Measurements from ENCODE around the gene ADGRA3.

ADGRA3 gene

GRCh38 chr4:22512306-22512705, 3.6 kb downstream of the ADGRA3 start:
- no peak for DNase-seq

GRCh38 chr4:22510750-22511149, 5.1 kb downstream of the ADGRA3 start:
- no peak for DNase-seq

- DNase-seq = no peak
Observed at GRCh38 chr4:22508376-22508775, 7.5 kb downstream of the ADGRA3 start.

- DNase-seq = no peak
Observed at GRCh38 chr4:22504922-22505321, 10.9 kb downstream of the ADGRA3 start.

- DNase-seq = no peak
Observed at GRCh38 chr4:22504447-22504846, 11.4 kb downstream of the ADGRA3 start.

GRCh38 chr4:22502895-22503814, 12.7 kb downstream of the ADGRA3 start:
- DNase-seq = no peak

GRCh38 chr4:22501715-22502095, 14.2 kb downstream of the ADGRA3 start:
- DNase-seq = no peak

GRCh38 chr4:22500831-22501714, 14.8 kb downstream of the ADGRA3 start:
- no peak for DNase-seq

- no peak for DNase-seq
Observed at GRCh38 chr4:22500128-22500611, 15.7 kb downstream of the ADGRA3 start.

- DNase-seq = no peak
Observed at GRCh38 chr4:22498866-22499265, 17.0 kb downstream of the ADGRA3 start.

- DNase-seq = no peak
Observed at GRCh38 chr4:22496165-22496813, 19.6 kb downstream of the ADGRA3 start.

GRCh38 chr4:22493523-22493922, 22.3 kb downstream of the ADGRA3 start:
- DNase-seq = no peak

- DNase-seq = no peak
Observed at GRCh38 chr4:22492987-22493386, 22.9 kb downstream of the ADGRA3 start.

- DNase-seq = no peak
Observed at GRCh38 chr4:22491939-22492338, 23.9 kb downstream of the ADGRA3 start.

- DNase-seq = no peak
Observed at GRCh38 chr4:22490718-22491315, 25.0 kb downstream of the ADGRA3 start.

- DNase-seq = no peak
Observed at GRCh38 chr4:22488106-22488505, 27.8 kb downstream of the ADGRA3 start.

GRCh38 chr4:22487328-22487727, 28.5 kb downstream of the ADGRA3 start:
- no peak for DNase-seq

- DNase-seq = no peak
Observed at GRCh38 chr4:22486276-22486675, 29.6 kb downstream of the ADGRA3 start.

- no peak for DNase-seq
Observed at GRCh38 chr4:22485737-22486136, 30.1 kb downstream of the ADGRA3 start.

GRCh38 chr4:22483551-22483981, 32.3 kb downstream of the ADGRA3 start:
- no peak for DNase-seq

- DNase-seq = no peak
Observed at GRCh38 chr4:22482250-22483127, 33.4 kb downstream of the ADGRA3 start.

Measured in T-helper 1 cell (primary cell).